Peyer's patch (tissue), 4 donors: ENCODE measurements around the gene TEDC1.

ENCODE experiments used
- POLR2A ChIP-seq, 2 donors: fragments of 450-650 bp; IDR thresholded peaks; one replicate each; pipeline ENCODE4 v1.5.1; 2017; ENCODE audit warnings: antibody characterized with exemption in 2 of 2, mild to moderate bottlenecking in 2 of 2, moderate library complexity in 2 of 2
- TF ChIP-seq, protein P1 (sequence below), 6 experiments: fragments of 450-650 bp in 4 of 6; fragments of 200-600 bp in 2 of 6; sonication (generic) in 1 of 6; IDR thresholded peaks; one replicate each; pipeline ENCODE4 v1.5.1; 2017 to 2019; ENCODE audit warnings: antibody characterized with exemption in 6 of 6, mild to moderate bottlenecking in 3 of 6, moderate library complexity in 1 of 6

DNA sequence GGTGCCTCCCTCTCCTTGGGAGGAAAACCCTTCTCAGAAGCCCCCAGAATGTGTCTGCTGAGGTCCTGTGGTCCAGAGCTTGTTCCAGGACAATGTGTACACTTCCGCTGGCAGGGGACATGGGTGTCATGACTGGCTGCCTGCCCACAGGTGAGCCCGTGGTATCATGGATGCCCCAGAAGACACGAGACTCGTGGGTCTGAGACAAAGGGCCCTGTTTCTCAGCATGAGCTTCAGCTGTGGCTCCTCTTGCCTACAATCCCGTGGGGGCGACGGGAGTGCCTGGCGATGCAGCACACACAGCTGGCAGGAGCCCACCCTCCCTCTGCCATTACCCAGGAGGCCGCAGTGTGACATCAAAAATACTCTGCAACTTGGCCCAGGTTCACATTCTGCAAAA is 42.3 kb downstream of the TEDC1 start:
- TF ChIP-seq, protein P1, sequence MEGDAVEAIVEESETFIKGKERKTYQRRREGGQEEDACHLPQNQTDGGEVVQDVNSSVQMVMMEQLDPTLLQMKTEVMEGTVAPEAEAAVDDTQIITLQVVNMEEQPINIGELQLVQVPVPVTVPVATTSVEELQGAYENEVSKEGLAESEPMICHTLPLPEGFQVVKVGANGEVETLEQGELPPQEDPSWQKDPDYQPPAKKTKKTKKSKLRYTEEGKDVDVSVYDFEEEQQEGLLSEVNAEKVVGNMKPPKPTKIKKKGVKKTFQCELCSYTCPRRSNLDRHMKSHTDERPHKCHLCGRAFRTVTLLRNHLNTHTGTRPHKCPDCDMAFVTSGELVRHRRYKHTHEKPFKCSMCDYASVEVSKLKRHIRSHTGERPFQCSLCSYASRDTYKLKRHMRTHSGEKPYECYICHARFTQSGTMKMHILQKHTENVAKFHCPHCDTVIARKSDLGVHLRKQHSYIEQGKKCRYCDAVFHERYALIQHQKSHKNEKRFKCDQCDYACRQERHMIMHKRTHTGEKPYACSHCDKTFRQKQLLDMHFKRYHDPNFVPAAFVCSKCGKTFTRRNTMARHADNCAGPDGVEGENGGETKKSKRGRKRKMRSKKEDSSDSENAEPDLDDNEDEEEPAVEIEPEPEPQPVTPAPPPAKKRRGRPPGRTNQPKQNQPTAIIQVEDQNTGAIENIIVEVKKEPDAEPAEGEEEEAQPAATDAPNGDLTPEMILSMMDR (IDR thresholded peaks at IDR 0.05), result no peak
- no peak for TF ChIP-seq POLR2A (IDR thresholded peaks at IDR 0.05)
